Measurements from ENCODE around the gene FAM114A2. TPM values are rescaled to one million over a fixed set of nuclear protein-coding genes. Genes with fewer than 3 reads are reported as not detected.

Gene FAM114A2
- total and polyA plus RNA-seq, 5 donors = 9.8 to 46.3 (median 36.2) TPM

DNA sequence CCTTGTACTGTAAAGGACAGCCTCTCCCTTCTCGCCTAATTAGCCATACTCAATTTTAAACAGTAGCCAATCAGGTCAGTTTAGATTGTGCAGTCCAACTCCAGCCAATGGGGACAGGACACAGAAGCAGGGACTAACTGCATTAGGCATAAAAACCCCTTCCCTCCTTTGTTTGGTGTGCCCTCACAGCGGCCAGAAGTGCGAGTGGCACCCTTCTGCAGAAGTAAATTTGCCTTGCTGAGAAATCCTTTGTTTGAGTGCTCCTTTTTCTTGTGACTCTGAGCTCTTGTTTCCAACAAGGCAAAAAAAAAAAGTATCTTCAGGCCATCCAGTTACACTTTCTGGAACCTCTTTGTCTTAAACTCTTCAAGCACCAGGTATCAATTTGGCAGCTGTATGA is 97.4 kb downstream of the FAM114A2 start:
- Histone ChIP-seq H3K27me3 (ENCODE audit: control insufficient read depth, insufficient read depth) (no peaks in the 10 kb centered on the region), H3K27ac (ENCODE audit: low read length) (no peak overlapping the region), H3K9me3 (ENCODE audit: control insufficient read depth, low read length) (peaks cover 2% of the 10 kb centered on the region), H3K4me3 (ENCODE audit: low read length) (no peak overlapping the region), H3K4me1 (ENCODE audit: control insufficient read depth, insufficient read depth, low read length) (no peaks in the 10 kb centered on the region)
- ATAC-seq (no peak), DNase-seq (no peak)
- WGBS = 89% methylated on average over 3 of the region's 3 CpGs
- intact Hi-C loops (cut with DNase I) = no loop called here

Other genes with a start within 250 kb of the FAM114A2 start
- gene MFAP3, start 57 bp upstream of the FAM114A2 start, total RNA-seq = 10 to 100 TPM; 24.0 to 32.7 (median 30.9) TPM
- gene MFAP3, start 57 bp upstream of the FAM114A2 start, polyA plus RNA-seq = 4.8 TPM
- 10 to 100 TPM; 12.8 to 21.7 (median 16.1) TPM for gene GALNT10, start 151.8 kb upstream of the FAM114A2 start, total RNA-seq
- 3.4 TPM for gene GALNT10, start 151.8 kb upstream of the FAM114A2 start, polyA plus RNA-seq